Measurements from ENCODE around the gene TBC1D14. TPM values are rescaled to one million over a fixed set of nuclear protein-coding genes. Genes with fewer than 3 reads are reported as not detected.

TBC1D14 gene
- total and polyA plus RNA-seq, 9 of the 15 experiments (the other 6 are each of a cell fraction or from before 2014, with no cell fraction given) = 2.1 to 59.6 (median 44.8) TPM

GRCh38 chr4:6986781-6987587, 77.4 kb downstream of the TBC1D14 start (continued):
- TF ChIP-seq PREB (CRISPR knock-in tag; IDR thresholded peaks at IDR 0.05) (no peak), NR3C1 (CRISPR knock-in tag; IDR thresholded peaks at IDR 0.05) (no peak), NBN (IDR thresholded peaks at IDR 0.05; ENCODE audit: low read depth) (peak; percentile 76), ZNF512 (tag; IDR thresholded peaks at IDR 0.05) (no peak), ZBTB33 (CRISPR knock-in tag; IDR thresholded peaks at IDR 0.05) (peak; percentile 11; the same call in 1 of the 2 replicates), CTCF (IDR thresholded peaks at IDR 0.05 in 2 of 3, conservative IDR thresholded peaks at IDR 0.05 in 1 of 3; ENCODE audit: insufficient read depth in 2 of 3, low read depth in 1 of 3, low read length in 3 of 3) (peak in 1 of 3 experiments; percentile 14; a peak in 2 of 6 replicates), NRF1 (conservative IDR thresholded peaks at IDR 0.05 in 1 of 2, IDR thresholded peaks at IDR 0.05 in 1 of 2) (peak; percentile 47 to 50; a peak in 2 of 4 replicates), POLR2A (conservative IDR thresholded peaks at IDR 0.05) (peak; percentile 79), REST (IDR thresholded peaks at IDR 0.05; ENCODE audit: borderline replicate concordance) (peak; percentile 94), REST (CRISPR knock-in tag; IDR thresholded peaks at IDR 0.05; ENCODE audit: low read depth) (no peak), ZNF274 (IDR thresholded peaks at IDR 0.05; ENCODE audit: borderline replicate concordance, low read depth, low read length) (no peak), NEUROD1 (IDR thresholded peaks at IDR 0.05; ENCODE audit: borderline replicate concordance, low read depth, low read length, partially characterized antibody) (peak; percentile 73)

Data from K562 (cell line).